Smooth muscle cell (in vitro differentiated cells): Measurements from ENCODE around the gene CAD. TPM values are rescaled to one million over a fixed set of nuclear protein-coding genes. Genes with fewer than 3 reads are reported as not detected.

Experiments used
- DNase-seq: peaks from one replicate; lab custom pipeline; 2025; ENCODE audit not compliant: unreplicated experiment; lab: John Stamatoyannopoulos, UW
- H2AFZ ChIP-seq: fragments of 200-600 bp; sonication (generic); 2 replicates; pipeline ENCODE4 v1.6.0; 2016; ENCODE audit warnings: antibody characterized with exemption, low read depth, mild to moderate bottlenecking
- H3F3A ChIP-seq: fragments of 200-600 bp; sonication (generic); 2 replicates; pipeline ENCODE4 v1.6.0; 2017; ENCODE audit warnings: antibody characterized with exemption, low read depth
- H3K27ac ChIP-seq: fragments of 200-600 bp; sonication (generic); 2 replicates; pipeline ENCODE4 v1.5.1; 2016; ENCODE audit warnings: low read depth, mild to moderate bottlenecking
- H3K27me3 ChIP-seq: fragments of 200-600 bp; sonication (generic); 2 replicates; pipeline ENCODE4 v1.6.1; 2016; ENCODE audit warnings: low read depth, mild to moderate bottlenecking
- H3K36me3 ChIP-seq: fragments of 200-600 bp; sonication (generic); 2 replicates; pipeline ENCODE4 v1.5.1; 2016; ENCODE audit warnings: low read depth
- H3K4me1 ChIP-seq: fragments of 200-600 bp; sonication (generic); 2 replicates; pipeline ENCODE4 v1.5.1; 2016; ENCODE audit warnings: low read depth
- H3K4me2 ChIP-seq: fragments of 200-600 bp; sonication (generic); 2 replicates; pipeline ENCODE4 v1.6.0; 2016; ENCODE audit warnings: mild to moderate bottlenecking
- H3K4me3 ChIP-seq: fragments of 200-600 bp; sonication (generic); 2 replicates; pipeline ENCODE4 v1.5.1; 2016; ENCODE audit warnings: mild to moderate bottlenecking
- H3K79me2 ChIP-seq: fragments of 200-600 bp; sonication (generic); 2 replicates; pipeline ENCODE4 v1.6.0; 2016; ENCODE audit warnings: low read depth, mild to moderate bottlenecking
- H3K9ac ChIP-seq: fragments of 200-600 bp; sonication (generic); 2 replicates; pipeline ENCODE4 v1.6.0; 2016; ENCODE audit warnings: low read depth
- H3K9me3 ChIP-seq: fragments of 200-600 bp; sonication (generic); replicated peaks from 2 replicates; pipeline ENCODE4 v1.5.1; 2016; ENCODE audit warnings: low read depth
- H4K20me1 ChIP-seq: fragments of 200-600 bp; sonication (generic); 2 replicates; pipeline ENCODE4 v1.6.0; 2016; ENCODE audit warnings: low read depth
- WGBS: methylation state at CpG from one replicate; pipeline ENCODE4 v1.1.7; 2016; ENCODE audit warnings: low lambda C conversion rate; 5-methylcytosine and 5-hydroxymethylcytosine counted together
- polyA plus RNA-seq: library from polyadenylated mRNA; unstranded; fragments of >200 nt; fragmentation: Nextera tagmentation; extraction: Ambion mirVana; gene quantifications from 2 replicates; pipeline ENCODE4 v1.2.1, GENCODE V29; 2016
- total RNA-seq: library from RNA; depleted of rRNA; stranded (reverse); fragments of >200 nt; gene quantifications from 2 replicates; pipeline ENCODE4 v1.2.3, GENCODE V29; 2014
- TF ChIP-seq, protein P1 (sequence below): fragments of 200-600 bp; sonication (generic); IDR thresholded peaks from 2 replicates; pipeline ENCODE4 v1.5.1; 2017; ENCODE audit warnings: borderline replicate concordance, mild to moderate bottlenecking, antibody characterized with exemption; ENCODE audit not compliant: insufficient read depth, poor library complexity, severe bottlenecking

Gene CAD
- total and polyA plus RNA-seq, 2 experiments from 2014 or later: 20.3 to 34.3 TPM

- no peaks in the 10 kb centered on the region for H3K79me2 ChIP-seq
- H2AFZ ChIP-seq: no peak overlapping the region
- no peak for DNase-seq
- H3K4me3 ChIP-seq: no peak overlapping the region
- H3K27me3 ChIP-seq: no peaks in the 10 kb centered on the region
- TF ChIP-seq, protein P1, sequence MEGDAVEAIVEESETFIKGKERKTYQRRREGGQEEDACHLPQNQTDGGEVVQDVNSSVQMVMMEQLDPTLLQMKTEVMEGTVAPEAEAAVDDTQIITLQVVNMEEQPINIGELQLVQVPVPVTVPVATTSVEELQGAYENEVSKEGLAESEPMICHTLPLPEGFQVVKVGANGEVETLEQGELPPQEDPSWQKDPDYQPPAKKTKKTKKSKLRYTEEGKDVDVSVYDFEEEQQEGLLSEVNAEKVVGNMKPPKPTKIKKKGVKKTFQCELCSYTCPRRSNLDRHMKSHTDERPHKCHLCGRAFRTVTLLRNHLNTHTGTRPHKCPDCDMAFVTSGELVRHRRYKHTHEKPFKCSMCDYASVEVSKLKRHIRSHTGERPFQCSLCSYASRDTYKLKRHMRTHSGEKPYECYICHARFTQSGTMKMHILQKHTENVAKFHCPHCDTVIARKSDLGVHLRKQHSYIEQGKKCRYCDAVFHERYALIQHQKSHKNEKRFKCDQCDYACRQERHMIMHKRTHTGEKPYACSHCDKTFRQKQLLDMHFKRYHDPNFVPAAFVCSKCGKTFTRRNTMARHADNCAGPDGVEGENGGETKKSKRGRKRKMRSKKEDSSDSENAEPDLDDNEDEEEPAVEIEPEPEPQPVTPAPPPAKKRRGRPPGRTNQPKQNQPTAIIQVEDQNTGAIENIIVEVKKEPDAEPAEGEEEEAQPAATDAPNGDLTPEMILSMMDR: no peak
- no peak overlapping the region for H3K4me2 ChIP-seq
- 98% methylated on average over 3 of the region's 3 CpGs for WGBS
- no peak overlapping the region for H3K9ac ChIP-seq
- H4K20me1 ChIP-seq: no peaks in the 10 kb centered on the region
- H3F3A ChIP-seq: no peaks in the 10 kb centered on the region
- no peak overlapping the region for H3K27ac ChIP-seq
- peaks cover 4% of the 10 kb centered on the region for H3K36me3 ChIP-seq
- H3K9me3 ChIP-seq: no peaks in the 10 kb centered on the region
- H3K4me1 ChIP-seq: no peaks in the 10 kb centered on the region
Measured at GRCh38 chr2:27236626-27237025, 19.5 kb downstream of the CAD start.

DNA sequence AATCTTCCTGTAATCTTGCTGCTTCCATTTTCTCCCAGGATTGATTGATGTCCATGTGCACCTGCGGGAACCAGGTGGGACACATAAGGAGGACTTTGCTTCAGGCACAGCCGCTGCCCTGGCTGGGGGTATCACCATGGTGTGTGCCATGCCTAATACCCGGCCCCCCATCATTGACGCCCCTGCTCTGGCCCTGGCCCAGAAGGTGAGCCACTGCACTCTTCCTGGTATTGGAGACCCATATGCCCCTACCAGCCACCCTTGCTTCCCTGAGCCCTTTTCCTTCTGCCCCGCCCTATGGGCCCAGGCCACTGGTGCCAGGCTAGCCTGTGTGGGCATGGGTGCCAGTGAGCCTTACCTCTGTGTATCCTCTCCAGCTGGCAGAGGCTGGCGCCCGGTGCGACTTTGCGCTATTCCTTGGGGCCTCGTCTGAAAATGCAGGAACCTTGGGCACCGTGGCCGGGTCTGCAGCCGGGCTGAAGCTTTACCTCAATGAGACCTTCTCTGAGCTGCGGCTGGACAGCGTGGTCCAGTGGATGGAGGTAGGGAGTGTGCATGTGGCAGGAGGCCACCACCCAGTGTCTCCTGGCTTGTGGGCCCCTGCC is 20.3 kb downstream of the CAD start:
- TF ChIP-seq, protein P1: no peak
- H3K9me3 ChIP-seq: no peaks in the 10 kb centered on the region
- over 99% methylated on average over 15 of the region's 15 CpGs for WGBS
- H2AFZ ChIP-seq: no peak overlapping the region
- H3K4me2 ChIP-seq: no peak overlapping the region
- H3K4me3 ChIP-seq: no peak overlapping the region
- H4K20me1 ChIP-seq: no peaks in the 10 kb centered on the region
- DNase-seq: no peak
- H3K4me1 ChIP-seq: no peaks in the 10 kb centered on the region
- H3F3A ChIP-seq: no peaks in the 10 kb centered on the region
- H3K27me3 ChIP-seq: no peaks in the 10 kb centered on the region
- H3K79me2 ChIP-seq: no peaks in the 10 kb centered on the region
- H3K36me3 ChIP-seq: peaks cover 1% of the 10 kb centered on the region
- H3K27ac ChIP-seq: no peak overlapping the region
- H3K9ac ChIP-seq: no peak overlapping the region

DNA sequence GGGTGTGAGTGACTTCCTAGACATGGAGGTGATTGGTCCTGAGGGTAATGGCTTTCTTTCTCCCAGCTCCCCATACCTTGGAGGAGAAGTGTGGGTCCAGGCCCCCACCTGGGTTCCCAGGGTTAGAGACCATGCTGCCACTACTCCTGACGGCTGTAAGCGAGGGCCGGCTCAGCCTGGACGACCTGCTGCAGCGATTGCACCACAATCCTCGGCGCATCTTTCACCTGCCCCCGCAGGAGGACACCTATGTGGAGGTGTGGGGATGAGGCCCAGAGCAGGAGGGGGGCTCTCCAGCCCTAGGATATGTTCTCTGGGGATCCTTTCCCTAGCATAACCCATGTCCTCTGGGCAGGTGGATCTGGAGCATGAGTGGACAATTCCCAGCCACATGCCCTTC is 21.8 kb downstream of the CAD start:
- Histone ChIP-seq H3F3A (no peaks in the 10 kb centered on the region), H2AFZ (no peak overlapping the region), H3K36me3 (peaks cover under 1% of the 10 kb centered on the region), H3K79me2 (no peaks in the 10 kb centered on the region), H4K20me1 (no peaks in the 10 kb centered on the region), H3K4me2 (no peak overlapping the region), H3K4me1 (no peaks in the 10 kb centered on the region), H3K27me3 (no peaks in the 10 kb centered on the region), H3K27ac (no peak overlapping the region), H3K4me3 (no peak overlapping the region), H3K9me3 (no peaks in the 10 kb centered on the region), H3K9ac (no peak overlapping the region)
- DNase-seq: no peak
- TF ChIP-seq, protein P1: no peak
- 96% methylated on average over 8 of the region's 8 CpGs for WGBS

- H3K27me3 ChIP-seq: no peaks in the 10 kb centered on the region
- H3K9me3 ChIP-seq: no peaks in the 10 kb centered on the region
- WGBS: 95% methylated on average over 9 of the region's 9 CpGs
- H2AFZ ChIP-seq: no peak overlapping the region
- no peaks in the 10 kb centered on the region for H3K79me2 ChIP-seq
- H3K36me3 ChIP-seq: peaks cover 5% of the 10 kb centered on the region
- H3F3A ChIP-seq: no peaks in the 10 kb centered on the region
- H3K4me1 ChIP-seq: no peaks in the 10 kb centered on the region
- no peak overlapping the region for H3K4me2 ChIP-seq
- TF ChIP-seq, protein P1: no peak
- H3K4me3 ChIP-seq: no peak overlapping the region
- no peak overlapping the region for H3K9ac ChIP-seq
- H3K27ac ChIP-seq: no peak overlapping the region
- no peak for DNase-seq
- H4K20me1 ChIP-seq: no peaks in the 10 kb centered on the region
Measured at GRCh38 chr2:27240406-27240805, 23.2 kb downstream of the CAD start.
